Lower leg skin (tissue), 3 donors: ENCODE results near the gene OLFML2B.

ENCODE experiments used
- POLR2A ChIP-seq, 2 donors: fragments of 450-650 bp; IDR thresholded peaks; one replicate each; pipeline ENCODE4 v1.6.1; 2016 to 2017; ENCODE audit warnings: antibody characterized with exemption in 2 of 2, mild to moderate bottlenecking in 1 of 2, moderate library complexity in 1 of 2
- TF ChIP-seq, protein P1 (sequence below), 3 donors: fragments of 450-650 bp; IDR thresholded peaks; one replicate each; pipeline ENCODE4 v1.5.1; 2016; ENCODE audit warnings: antibody characterized with exemption in 3 of 3, mild to moderate bottlenecking in 3 of 3, moderate library complexity in 2 of 3

DNA sequence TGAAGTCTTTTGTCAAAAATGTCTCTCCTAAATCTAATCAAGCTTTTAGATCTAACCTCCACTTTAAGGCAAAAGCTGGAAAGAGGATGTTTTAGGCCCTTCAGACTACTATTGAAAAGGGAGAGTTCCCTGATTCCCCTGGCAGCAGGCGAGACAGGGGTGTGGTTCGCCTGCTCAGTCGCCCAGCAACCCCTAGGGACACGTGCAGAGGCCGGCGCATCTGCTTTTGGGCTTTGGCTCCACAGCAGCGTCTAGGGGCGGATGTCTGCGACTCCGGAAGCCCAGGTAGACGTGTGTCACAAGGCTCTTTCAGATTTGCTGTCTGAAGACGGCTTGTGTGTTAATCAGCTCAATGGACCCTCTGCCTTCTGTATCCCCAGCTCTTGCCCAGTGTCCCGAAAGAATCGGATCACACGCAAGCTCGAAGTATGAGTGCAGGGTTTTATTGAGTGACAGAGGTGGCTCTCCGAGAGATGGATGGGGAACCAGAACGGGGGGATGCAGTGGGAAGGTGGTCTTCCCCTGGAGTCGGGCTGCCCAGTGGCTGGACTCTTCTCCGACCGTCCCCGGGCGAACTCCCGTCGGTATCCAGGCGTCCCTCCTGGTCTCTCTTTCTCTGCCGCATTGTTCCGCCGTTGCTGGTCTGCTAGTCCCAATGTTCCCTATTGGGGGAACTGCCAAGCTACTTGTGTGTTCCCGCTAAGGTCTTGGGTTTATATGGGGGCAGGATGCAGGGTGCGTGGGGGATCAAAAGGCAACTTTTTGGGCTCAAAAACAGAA, 45.5 kb downstream of the OLFML2B start:
- no peak for TF ChIP-seq POLR2A (IDR thresholded peaks at IDR 0.05)
- TF ChIP-seq, protein P1, sequence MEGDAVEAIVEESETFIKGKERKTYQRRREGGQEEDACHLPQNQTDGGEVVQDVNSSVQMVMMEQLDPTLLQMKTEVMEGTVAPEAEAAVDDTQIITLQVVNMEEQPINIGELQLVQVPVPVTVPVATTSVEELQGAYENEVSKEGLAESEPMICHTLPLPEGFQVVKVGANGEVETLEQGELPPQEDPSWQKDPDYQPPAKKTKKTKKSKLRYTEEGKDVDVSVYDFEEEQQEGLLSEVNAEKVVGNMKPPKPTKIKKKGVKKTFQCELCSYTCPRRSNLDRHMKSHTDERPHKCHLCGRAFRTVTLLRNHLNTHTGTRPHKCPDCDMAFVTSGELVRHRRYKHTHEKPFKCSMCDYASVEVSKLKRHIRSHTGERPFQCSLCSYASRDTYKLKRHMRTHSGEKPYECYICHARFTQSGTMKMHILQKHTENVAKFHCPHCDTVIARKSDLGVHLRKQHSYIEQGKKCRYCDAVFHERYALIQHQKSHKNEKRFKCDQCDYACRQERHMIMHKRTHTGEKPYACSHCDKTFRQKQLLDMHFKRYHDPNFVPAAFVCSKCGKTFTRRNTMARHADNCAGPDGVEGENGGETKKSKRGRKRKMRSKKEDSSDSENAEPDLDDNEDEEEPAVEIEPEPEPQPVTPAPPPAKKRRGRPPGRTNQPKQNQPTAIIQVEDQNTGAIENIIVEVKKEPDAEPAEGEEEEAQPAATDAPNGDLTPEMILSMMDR (IDR thresholded peaks at IDR 0.05), result no peak
